GM10248 (cell line): ENCODE results near the gene SPATS1.

Experiments used
- CTCF ChIA-PET: fragments of 300-600 bp; sonication (Branson Sonifier 250); formaldehyde crosslinking; extraction: SDS; loops from one replicate; lab custom pipeline; 2021; ENCODE audit warnings: antibody characterized with exemption; lab: Yijun Ruan, JAX
- POLR2A ChIA-PET: fragments of 350-650 bp; sonication (Branson Sonifier 250); formaldehyde crosslinking; extraction: SDS; loops from one replicate; lab custom pipeline; 2020; ENCODE audit warnings: antibody characterized with exemption; lab: Yijun Ruan, JAX
- DNase-seq: peaks from one replicate; pipeline ENCODE4 v3.0.0; 2012; ENCODE audit errors: extremely low spot score
- TF ChIP-seq, protein P1 (sequence below): IDR thresholded peaks from 2 replicates; pipeline ENCODE4 v1.5.1; 2012; ENCODE audit warnings: mild to moderate bottlenecking, low read depth; ENCODE audit errors: extremely low read depth, missing control alignments, control extremely low read depth

SPATS1 gene

DNA sequence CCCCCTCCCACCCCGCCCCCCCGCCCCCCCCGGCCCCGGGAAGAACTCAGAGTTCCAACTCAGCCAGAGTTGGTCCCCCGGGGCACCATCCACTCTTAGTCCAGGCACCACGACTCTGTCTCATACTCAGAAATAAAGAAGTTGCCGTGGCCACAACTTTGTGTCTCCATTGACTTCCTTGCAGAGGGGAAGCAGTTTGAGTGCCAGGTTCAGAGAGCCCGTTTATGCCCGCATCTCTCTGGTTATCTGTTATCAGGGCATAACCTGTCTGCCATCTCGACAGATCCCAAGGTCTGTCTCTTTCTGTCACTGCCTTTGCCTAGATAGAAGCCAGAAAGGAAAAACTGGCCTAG, 45.7 kb downstream of the SPATS1 start:
- ChIA-PET CTCF (interaction anchor here (1.5 to 2.2 kb wide), 2 partner anchors 9 to 12 kb away, joined by 4 to 9 read pairs; no protein-coding TSS in a partner anchor), POLR2A (interaction anchor here (0.6 to 1.1 kb wide), 3 partner anchors 11 to 990 kb away, joined by 3 to 4 read pairs (median 3); partner anchors contain the start of gene SLC29A1)
- DNase-seq = no peak
- TF ChIP-seq, protein P1, sequence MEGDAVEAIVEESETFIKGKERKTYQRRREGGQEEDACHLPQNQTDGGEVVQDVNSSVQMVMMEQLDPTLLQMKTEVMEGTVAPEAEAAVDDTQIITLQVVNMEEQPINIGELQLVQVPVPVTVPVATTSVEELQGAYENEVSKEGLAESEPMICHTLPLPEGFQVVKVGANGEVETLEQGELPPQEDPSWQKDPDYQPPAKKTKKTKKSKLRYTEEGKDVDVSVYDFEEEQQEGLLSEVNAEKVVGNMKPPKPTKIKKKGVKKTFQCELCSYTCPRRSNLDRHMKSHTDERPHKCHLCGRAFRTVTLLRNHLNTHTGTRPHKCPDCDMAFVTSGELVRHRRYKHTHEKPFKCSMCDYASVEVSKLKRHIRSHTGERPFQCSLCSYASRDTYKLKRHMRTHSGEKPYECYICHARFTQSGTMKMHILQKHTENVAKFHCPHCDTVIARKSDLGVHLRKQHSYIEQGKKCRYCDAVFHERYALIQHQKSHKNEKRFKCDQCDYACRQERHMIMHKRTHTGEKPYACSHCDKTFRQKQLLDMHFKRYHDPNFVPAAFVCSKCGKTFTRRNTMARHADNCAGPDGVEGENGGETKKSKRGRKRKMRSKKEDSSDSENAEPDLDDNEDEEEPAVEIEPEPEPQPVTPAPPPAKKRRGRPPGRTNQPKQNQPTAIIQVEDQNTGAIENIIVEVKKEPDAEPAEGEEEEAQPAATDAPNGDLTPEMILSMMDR = no peak

DNA sequence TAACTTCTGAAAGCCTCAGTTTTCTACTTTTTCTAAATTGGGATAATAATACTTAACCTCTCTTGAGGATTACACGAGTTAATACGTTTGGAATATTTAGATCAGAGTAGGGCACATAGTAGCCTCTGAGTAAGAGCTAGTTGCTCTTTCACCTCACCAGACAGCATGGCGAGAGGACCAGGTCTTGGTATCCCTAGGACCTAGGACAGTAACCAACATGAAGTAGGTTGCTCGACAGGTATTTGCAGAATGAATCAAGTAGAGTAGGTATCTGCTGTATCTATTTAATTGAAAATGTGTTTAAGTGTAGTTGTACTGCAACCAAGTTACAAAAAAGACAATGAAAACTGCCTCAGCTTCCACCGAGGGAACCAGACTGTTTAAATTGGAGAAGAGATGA, 46.4 kb downstream of the SPATS1 start:
- ChIA-PET POLR2A (no interaction called here), CTCF (interaction anchor here (0.9 to 1.3 kb wide), 2 partner anchors 9 to 75 kb away, joined by 3 to 4 read pairs; no protein-coding TSS in a partner anchor)
- TF ChIP-seq, protein P1 = no peak
- no peak for DNase-seq

DNA sequence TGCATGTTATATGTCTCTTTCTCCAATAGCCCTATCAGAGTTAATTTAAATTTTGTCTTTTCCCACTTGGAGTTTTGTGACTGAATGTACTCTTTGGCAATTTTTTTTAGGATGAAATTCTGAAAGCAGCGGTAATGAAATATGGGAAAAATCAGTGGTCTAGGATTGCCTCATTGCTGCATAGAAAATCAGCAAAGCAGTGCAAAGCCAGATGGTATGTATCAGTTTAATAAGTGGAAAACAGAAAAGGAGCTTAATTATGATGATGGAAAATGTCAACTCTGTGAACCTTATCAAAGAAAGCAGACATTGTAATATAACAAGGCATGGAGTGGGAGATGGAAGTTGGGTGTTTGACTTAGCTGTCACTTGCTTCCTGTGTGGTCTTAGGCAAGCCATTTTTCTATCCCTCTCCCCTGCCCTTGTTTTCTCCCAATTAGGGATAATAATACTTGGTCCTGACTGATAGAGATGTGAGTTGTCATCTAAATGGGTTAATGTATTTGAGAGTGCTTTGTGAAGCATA, 47.8 kb downstream of the SPATS1 start:
- POLR2A ChIA-PET = no interaction called here
- no peak for DNase-seq
- TF ChIP-seq, protein P1 = no peak
- CTCF ChIA-PET = interaction anchor here (1.0 to 1.3 kb wide), 3 partner anchors 17 to 122 kb away, joined by 3 to 4 read pairs (median 3); no protein-coding TSS in a partner anchor
